Subcutaneous adipose tissue (tissue), 4 donors: ENCODE measurements around the gene PRDX1. TPM values are rescaled to one million over a fixed set of nuclear protein-coding genes. Genes with fewer than 3 reads are reported as not detected.

Experiments used
- CTCF ChIP-seq: fragments of 450-650 bp; IDR thresholded peaks from one replicate; pipeline ENCODE4 v1.5.1; 2016; ENCODE audit warnings: low read depth, mild to moderate bottlenecking, control low read depth, antibody characterized with exemption, moderate library complexity
- total RNA-seq, 4 donors: library from RNA; depleted of rRNA; stranded (reverse); fragments of >200 nt; gene quantifications; one replicate each; pipeline ENCODE4 v1.1.0, GENCODE V29; 2016

PRDX1 gene
- total RNA-seq, 4 donors from 2014 or later, result 159 to 328 (median 216) TPM

DNA sequence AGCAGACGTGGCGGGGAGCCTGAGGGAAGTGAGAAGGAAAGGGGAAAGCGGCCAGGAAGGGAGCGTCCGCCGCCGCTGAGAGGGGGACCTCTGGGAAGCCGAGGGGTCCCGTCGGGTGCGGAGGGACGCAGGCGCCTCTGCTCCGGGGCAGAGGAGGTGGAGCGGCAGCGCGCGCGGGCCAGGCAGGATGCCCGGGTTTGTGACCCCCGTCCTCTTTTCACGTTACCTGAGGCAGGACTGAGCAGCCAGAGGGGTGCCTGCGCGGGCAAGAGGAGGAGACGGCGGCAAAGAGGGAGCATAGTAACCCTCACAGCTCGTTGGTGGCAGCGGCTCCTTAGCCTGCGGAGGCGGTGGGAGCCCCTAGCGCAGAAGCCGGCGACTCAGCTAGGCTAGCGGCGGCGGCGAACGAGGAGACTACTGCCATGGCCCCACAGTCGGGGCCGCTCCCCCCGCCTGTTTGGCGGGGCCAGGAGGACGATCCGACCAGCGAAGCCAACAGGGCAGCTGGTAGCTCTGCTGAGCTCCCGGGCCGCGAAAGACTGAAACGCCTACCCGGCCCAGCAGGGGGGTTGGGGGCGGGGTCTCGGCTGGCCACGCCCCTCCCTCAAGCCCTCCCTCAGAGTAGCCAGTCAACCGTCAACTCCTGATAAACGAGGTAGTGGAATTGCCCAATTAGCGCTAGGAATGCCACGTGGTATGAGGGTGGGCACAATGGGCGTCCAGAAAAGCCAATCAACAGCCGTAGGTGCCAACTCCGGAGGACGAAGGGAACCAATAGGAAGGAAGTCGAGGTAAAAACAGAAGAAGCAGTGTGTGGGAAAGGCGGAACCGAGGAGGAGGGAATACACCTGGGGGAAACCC, 30.8 kb downstream of the PRDX1 start, which contains the start of gene TESK2:
TSS of gene TESK2 (minus strand) at position 538 of the 861 bp plus-strand sequence. CDS start 33,378 bp downstream, outside the sequence.
- no peak for TF ChIP-seq CTCF

GRCh38 chr1:45490121-45490625, 31.5 kb downstream of the PRDX1 start:
- no peak for TF ChIP-seq CTCF

GRCh38 chr1:45488666-45489377, 32.9 kb downstream of the PRDX1 start:
- TF ChIP-seq CTCF, result no peak

DNA sequence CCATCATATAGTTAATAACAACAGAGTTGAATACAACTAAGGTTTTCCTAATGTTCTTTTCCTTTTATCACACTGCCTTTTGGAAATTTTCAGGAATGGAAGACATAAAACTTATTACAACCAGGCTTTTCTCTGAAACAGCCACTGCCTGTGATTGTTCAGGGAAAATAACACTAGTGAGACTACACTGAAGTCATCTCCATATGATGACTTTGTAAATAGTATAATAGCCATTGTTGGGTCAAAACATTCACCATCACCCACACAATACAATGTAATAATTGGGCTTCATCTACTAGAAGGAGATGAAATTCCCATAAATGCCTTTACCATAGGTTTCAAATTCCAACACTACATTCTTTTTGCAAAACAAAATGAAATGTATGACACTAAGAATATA, 35.7 kb downstream of the PRDX1 start:
- no peak for TF ChIP-seq CTCF

- TF ChIP-seq CTCF, result no peak
These were observed 42.5 kb downstream of the PRDX1 start for GRCh38 chr1:45479039-45479748.

- TF ChIP-seq CTCF, result no peak
These were observed 43.4 kb downstream of the PRDX1 start for GRCh38 chr1:45478121-45478814.
